ENCODE measurements around the gene JDP2.
"Not testable (repeated sequence)": the region's sequence is repeated elsewhere in the genome, so short reads cannot be mapped to it uniquely, and the experiment has no call there.

Gene JDP2

GRCh38 chr14:75381642-75382041 lies 46.2 kb upstream of the JDP2 start:
- H3K4ac ChIP-seq (ENCODE audit: low read depth, low read length) = no peak overlapping the region
- no peaks in the 10 kb centered on the region for H3K27me3 ChIP-seq (ENCODE audit: insufficient read depth, low read length)
- H2AK5ac ChIP-seq (ENCODE audit: low read length) = no peak overlapping the region
- no peak overlapping the region for H2BK12ac ChIP-seq (ENCODE audit: low read length)
- no peak overlapping the region for H3K4me3 ChIP-seq (ENCODE audit: low read depth, low read length)
- H2BK5ac ChIP-seq (ENCODE audit: low read depth, low read length, poor library complexity) = no peak overlapping the region
- H3K27ac ChIP-seq (ENCODE audit: low read depth, low read length) = no peak overlapping the region
- no peak overlapping the region for H4K8ac ChIP-seq (ENCODE audit: low read depth, low read length)
- no peaks in the 10 kb centered on the region for H3K4me1 ChIP-seq (ENCODE audit: control insufficient read depth in 1 of 2, insufficient read depth in 2 of 2, low read length in 2 of 2)
- H3K36me3 ChIP-seq (ENCODE audit: control insufficient read depth in 1 of 2, insufficient read depth in 2 of 2, low read length in 2 of 2) = no peaks in the 10 kb centered on the region
- H3K18ac ChIP-seq (ENCODE audit: low read length) = no peak overlapping the region
- H3K9ac ChIP-seq (ENCODE audit: low read length) = no peak overlapping the region
- H4K91ac ChIP-seq (ENCODE audit: low read depth, low read length) = no peak overlapping the region
- H2AFZ ChIP-seq (ENCODE audit: insufficient read depth, low read length, poor library complexity) = no peak overlapping the region
- no peak overlapping the region for H2BK120ac ChIP-seq (ENCODE audit: insufficient read depth, low read length, poor library complexity)
- no peaks in the 10 kb centered on the region for H3K79me2 ChIP-seq (ENCODE audit: control insufficient read depth, insufficient read depth, low read length, poor library complexity)
- H3K14ac ChIP-seq (ENCODE audit: low read length) = no peak overlapping the region
- H3K23ac ChIP-seq (ENCODE audit: low read length) = no peak overlapping the region
- H4K12ac ChIP-seq (ENCODE audit: low read depth, low read length) = no peak overlapping the region
- H3K4me2 ChIP-seq (ENCODE audit: low read length) = no peak overlapping the region
- H3K9me3 ChIP-seq (ENCODE audit: insufficient read depth, low read depth, low read length) = no peaks in the 10 kb centered on the region
- no peaks in the 10 kb centered on the region for H3K79me1 ChIP-seq (ENCODE audit: low read length)
- no peak for DNase-seq

- not testable (repeated sequence) for H3K14ac ChIP-seq (ENCODE audit: low read length); H3K79me2 ChIP-seq (ENCODE audit: control insufficient read depth, insufficient read depth, low read length, poor library complexity); H3K9ac ChIP-seq (ENCODE audit: low read length); DNase-seq; H2AFZ ChIP-seq (ENCODE audit: insufficient read depth, low read length, poor library complexity); H3K79me1 ChIP-seq (ENCODE audit: low read length); H2BK5ac ChIP-seq (ENCODE audit: low read depth, low read length, poor library complexity); H4K12ac ChIP-seq (ENCODE audit: low read depth, low read length); H3K23ac ChIP-seq (ENCODE audit: low read length); H3K4me2 ChIP-seq (ENCODE audit: low read length); H2BK120ac ChIP-seq (ENCODE audit: insufficient read depth, low read length, poor library complexity); H3K4me1 ChIP-seq (ENCODE audit: control insufficient read depth in 1 of 2, insufficient read depth in 2 of 2, low read length in 2 of 2); H4K8ac ChIP-seq (ENCODE audit: low read depth, low read length); H3K27ac ChIP-seq (ENCODE audit: low read depth, low read length); H2AK5ac ChIP-seq (ENCODE audit: low read length); H4K91ac ChIP-seq (ENCODE audit: low read depth, low read length); H3K36me3 ChIP-seq (ENCODE audit: control insufficient read depth in 1 of 2, insufficient read depth in 2 of 2, low read length in 2 of 2); H2BK12ac ChIP-seq (ENCODE audit: low read length); H3K4me3 ChIP-seq (ENCODE audit: low read depth, low read length); H3K9me3 ChIP-seq (ENCODE audit: insufficient read depth, low read depth, low read length); H3K18ac ChIP-seq (ENCODE audit: low read length); H3K27me3 ChIP-seq (ENCODE audit: insufficient read depth, low read length); H3K4ac ChIP-seq (ENCODE audit: low read depth, low read length)
- no CpG with 5 or more reads among the region's 9 CpGs for WGBS (ENCODE audit: extremely low coverage, insufficient coverage, insufficient read length)
Observed at GRCh38 chr14:75383219-75383618, 44.6 kb upstream of the JDP2 start.

DNA sequence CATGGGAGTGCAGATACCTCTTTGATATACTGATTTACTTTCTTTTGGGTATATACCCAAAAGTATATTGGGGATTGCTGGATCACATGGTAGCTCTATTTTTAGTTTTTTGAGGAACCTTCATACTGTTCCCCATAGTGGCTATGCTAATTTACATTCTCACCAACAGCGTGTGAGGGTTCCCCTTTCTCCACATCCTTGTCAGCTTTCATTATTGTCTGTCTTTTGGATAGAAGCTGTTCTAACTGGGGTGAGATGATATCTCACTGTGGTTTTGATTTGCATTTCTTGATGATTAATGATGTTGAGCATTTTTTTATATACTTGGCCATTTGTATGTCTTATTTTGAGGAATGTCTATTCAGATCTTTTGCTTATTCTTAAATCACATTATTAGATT lies 44.1 kb upstream of the JDP2 start:
- H3K79me1 ChIP-seq (ENCODE audit: low read length) = no peaks in the 10 kb centered on the region
- no peaks in the 10 kb centered on the region for H3K27me3 ChIP-seq (ENCODE audit: insufficient read depth, low read length)
- H3K4me2 ChIP-seq (ENCODE audit: low read length) = no peak overlapping the region
- no peak overlapping the region for H2AK5ac ChIP-seq (ENCODE audit: low read length)
- no peak overlapping the region for H4K12ac ChIP-seq (ENCODE audit: low read depth, low read length)
- no peaks in the 10 kb centered on the region for H3K9me3 ChIP-seq (ENCODE audit: insufficient read depth, low read depth, low read length)
- no peaks in the 10 kb centered on the region for H3K79me2 ChIP-seq (ENCODE audit: control insufficient read depth, insufficient read depth, low read length, poor library complexity)
- no peak overlapping the region for H4K91ac ChIP-seq (ENCODE audit: low read depth, low read length)
- no peak overlapping the region for H3K18ac ChIP-seq (ENCODE audit: low read length)
- H2BK120ac ChIP-seq (ENCODE audit: insufficient read depth, low read length, poor library complexity) = no peak overlapping the region
- H2BK5ac ChIP-seq (ENCODE audit: low read depth, low read length, poor library complexity) = no peak overlapping the region
- no peak overlapping the region for H3K9ac ChIP-seq (ENCODE audit: low read length)
- H3K14ac ChIP-seq (ENCODE audit: low read length) = no peak overlapping the region
- no peak for DNase-seq
- H3K36me3 ChIP-seq (ENCODE audit: control insufficient read depth in 1 of 2, insufficient read depth in 2 of 2, low read length in 2 of 2) = no peaks in the 10 kb centered on the region
- H3K4me1 ChIP-seq (ENCODE audit: control insufficient read depth in 1 of 2, insufficient read depth in 2 of 2, low read length in 2 of 2) = no peaks in the 10 kb centered on the region
- no peak overlapping the region for H3K27ac ChIP-seq (ENCODE audit: low read depth, low read length)
- H3K4me3 ChIP-seq (ENCODE audit: low read depth, low read length) = no peak overlapping the region
- H4K8ac ChIP-seq (ENCODE audit: low read depth, low read length) = no peak overlapping the region
- no peak overlapping the region for H3K23ac ChIP-seq (ENCODE audit: low read length)
- WGBS (ENCODE audit: extremely low coverage, insufficient coverage, insufficient read length) = no CpG with 5 or more reads among the region's 1 CpG
- H2AFZ ChIP-seq (ENCODE audit: insufficient read depth, low read length, poor library complexity) = no peak overlapping the region
- no peak overlapping the region for H3K4ac ChIP-seq (ENCODE audit: low read depth, low read length)
- H2BK12ac ChIP-seq (ENCODE audit: low read length) = no peak overlapping the region

- Histone ChIP-seq H3K14ac (ENCODE audit: low read length) (no peak overlapping the region), H3K27me3 (ENCODE audit: insufficient read depth, low read length) (no peaks in the 10 kb centered on the region), H2BK120ac (ENCODE audit: insufficient read depth, low read length, poor library complexity) (no peak overlapping the region), H3K4me2 (ENCODE audit: low read length) (no peak overlapping the region), H4K12ac (ENCODE audit: low read depth, low read length) (no peak overlapping the region), H3K18ac (ENCODE audit: low read length) (no peak overlapping the region), H3K9me3 (ENCODE audit: insufficient read depth, low read depth, low read length) (no peaks in the 10 kb centered on the region), H4K91ac (ENCODE audit: low read depth, low read length) (no peak overlapping the region), H3K4me1 (ENCODE audit: control insufficient read depth in 1 of 2, insufficient read depth in 2 of 2, low read length in 2 of 2) (peaks cover 0 to 2% of the 10 kb centered on the region in 2 experiments), H3K4ac (ENCODE audit: low read depth, low read length) (no peak overlapping the region), H2AFZ (ENCODE audit: insufficient read depth, low read length, poor library complexity) (no peak overlapping the region), H2BK5ac (ENCODE audit: low read depth, low read length, poor library complexity) (no peak overlapping the region), H3K27ac (ENCODE audit: low read depth, low read length) (no peak overlapping the region), H3K4me3 (ENCODE audit: low read depth, low read length) (no peak overlapping the region), H3K9ac (ENCODE audit: low read length) (no peak overlapping the region), H4K8ac (ENCODE audit: low read depth, low read length) (no peak overlapping the region), H2BK12ac (ENCODE audit: low read length) (no peak overlapping the region), H2AK5ac (ENCODE audit: low read length) (no peak overlapping the region), H3K79me1 (ENCODE audit: low read length) (no peaks in the 10 kb centered on the region), H3K79me2 (ENCODE audit: control insufficient read depth, insufficient read depth, low read length, poor library complexity) (no peaks in the 10 kb centered on the region), H3K23ac (ENCODE audit: low read length) (no peak overlapping the region), H3K36me3 (ENCODE audit: control insufficient read depth in 1 of 2, insufficient read depth in 2 of 2, low read length in 2 of 2) (no peaks in the 10 kb centered on the region)
- no CpG with 5 or more reads among the region's 3 CpGs for WGBS (ENCODE audit: extremely low coverage, insufficient coverage, insufficient read length)
- no peak for DNase-seq
Observed at GRCh38 chr14:75389679-75390078, 38.1 kb upstream of the JDP2 start.

All from trophoblast cell (in vitro differentiated cells and primary cell).